Measurements from ENCODE around the gene TRABD2A.

The TRABD2A gene

GRCh38 chr2:84849271-84849952 lies 31.5 kb downstream of the TRABD2A start:
- no peak for TF ChIP-seq CTCF (IDR thresholded peaks at IDR 0.05; ENCODE audit: low read length, missing control alignments)
- DNase-seq (ENCODE audit: low read depth): no peak
- no peak overlapping the region for H3K4me3 ChIP-seq (replicated peaks; ENCODE audit: low read depth, low read length)

GRCh38 chr2:84847326-84848050 lies 33.4 kb downstream of the TRABD2A start:
- no peak overlapping the region for H3K4me3 ChIP-seq (replicated peaks; ENCODE audit: low read depth, low read length)
- no peak for DNase-seq (ENCODE audit: low read depth)
- TF ChIP-seq CTCF (IDR thresholded peaks at IDR 0.05; ENCODE audit: low read length, missing control alignments): no peak

DNA sequence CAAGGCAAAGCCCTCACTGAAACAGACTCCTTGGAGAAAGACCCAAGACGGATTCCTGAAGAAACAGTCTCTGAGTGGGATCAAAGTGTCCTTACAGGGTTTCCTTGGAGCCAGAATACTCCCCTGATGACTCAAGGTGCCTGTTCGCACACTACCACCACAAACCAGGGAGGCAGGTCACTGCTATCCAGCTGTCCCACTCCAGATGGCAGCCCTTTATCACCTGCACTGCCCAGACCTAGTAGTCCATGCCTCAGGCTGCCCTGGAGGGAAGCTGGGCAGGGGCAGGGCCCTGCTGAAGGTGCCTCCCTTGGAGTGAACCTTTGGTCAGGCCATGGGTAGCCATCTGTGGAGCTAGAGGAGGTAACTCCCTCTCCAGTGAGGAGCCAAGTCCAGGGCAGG lies 34.1 kb downstream of the TRABD2A start:
- no peak for TF ChIP-seq CTCF (IDR thresholded peaks at IDR 0.05; ENCODE audit: low read length, missing control alignments)
- no peak for DNase-seq (ENCODE audit: low read depth)
- H3K4me3 ChIP-seq (replicated peaks; ENCODE audit: low read depth, low read length): no peak overlapping the region

- peak; percentile 29 for DNase-seq (ENCODE audit: low read depth)
- TF ChIP-seq CTCF (IDR thresholded peaks at IDR 0.05; ENCODE audit: low read length, missing control alignments): no peak
- no peak overlapping the region for H3K4me3 ChIP-seq (replicated peaks; ENCODE audit: low read depth, low read length)
Observed at GRCh38 chr2:84846041-84846663, 34.7 kb downstream of the TRABD2A start.

DNA sequence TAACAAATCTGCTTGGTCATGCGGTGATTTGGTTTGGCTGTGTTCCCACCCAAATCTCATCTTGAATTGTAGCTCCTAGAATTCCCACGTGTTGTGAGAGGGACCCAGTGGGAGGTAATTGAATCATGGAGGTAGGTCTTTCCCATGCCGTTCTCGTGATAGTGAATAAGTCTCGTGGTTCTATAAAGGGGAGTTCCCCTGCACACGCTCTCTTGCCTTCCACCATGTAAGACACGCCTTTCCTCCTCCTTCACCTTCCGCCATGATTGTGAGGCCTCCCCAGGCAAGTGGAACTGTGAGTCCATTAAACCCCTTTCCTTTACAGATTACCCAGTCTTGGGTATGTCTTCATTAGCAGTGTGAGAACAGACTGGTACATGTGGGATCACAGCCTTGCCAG lies 36.7 kb downstream of the TRABD2A start:
- no peak for TF ChIP-seq CTCF (IDR thresholded peaks at IDR 0.05; ENCODE audit: low read length, missing control alignments)
- H3K4me3 ChIP-seq (replicated peaks; ENCODE audit: low read depth, low read length): no peak overlapping the region
- DNase-seq (ENCODE audit: low read depth): no peak

DNA sequence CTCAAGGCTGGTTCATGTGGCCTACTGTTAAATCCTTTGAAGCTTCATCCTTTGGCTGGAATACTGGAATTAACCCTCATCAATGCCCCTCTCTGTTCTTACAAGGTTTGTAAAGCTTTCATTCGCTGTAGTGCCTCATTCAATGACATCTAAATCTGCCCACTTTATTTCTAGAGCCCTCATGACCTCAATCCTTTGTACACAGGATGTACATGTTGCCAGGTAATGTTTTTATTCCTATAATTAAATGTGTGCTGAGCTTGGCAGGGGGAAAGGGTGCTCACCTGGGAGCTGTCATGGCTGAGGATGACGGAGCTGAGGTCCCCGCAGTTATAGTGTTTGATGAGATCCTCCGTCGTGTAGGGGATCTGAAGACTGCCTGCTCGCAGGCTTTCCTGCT lies 39.3 kb downstream of the TRABD2A start:
- no peak overlapping the region for H3K4me3 ChIP-seq (replicated peaks; ENCODE audit: low read depth, low read length)
- TF ChIP-seq CTCF (IDR thresholded peaks at IDR 0.05; ENCODE audit: low read length, missing control alignments): no peak
- no peak for DNase-seq (ENCODE audit: low read depth)
